HCT116 (cell line): ENCODE data around the gene CX3CR1.

ENCODE experiments used
- CEBPB ChIP-seq: IDR thresholded peaks from 2 replicates; pipeline ENCODE4 v1.6.1; 2012; ENCODE audit warnings: low read depth
- EGR1 ChIP-seq: IDR thresholded peaks from 2 replicates; pipeline ENCODE4 v1.6.1; 2012; ENCODE audit warnings: low read depth
- EZH2 ChIP-seq: fragments of 200-600 bp; sonication (generic); IDR thresholded peaks from 2 replicates; pipeline ENCODE4 v1.6.1; 2017; ENCODE audit warnings: antibody characterized with exemption, mixed run types
- POLR2A ChIP-seq: IDR thresholded peaks from 2 replicates; pipeline ENCODE4 v1.7.0; 2011; ENCODE audit warnings: borderline replicate concordance; ENCODE audit not compliant: insufficient read depth, insufficient read length; ENCODE audit errors: extremely low read depth
- POLR2AphosphoS5 ChIP-seq: IDR thresholded peaks from 2 replicates; pipeline ENCODE4 v1.6.1; 2011; ENCODE audit warnings: mild to moderate bottlenecking, low read depth, low read length, moderate library complexity
- TF ChIP-seq, protein P1 (sequence below), 3 experiments: fragments of 200-600 bp in 1 of 3; sonication (generic) in 1 of 3; IDR thresholded peaks in 2 of 3; conservative IDR thresholded peaks in 1 of 3; 2 replicates each; pipeline ENCODE4 v1.5.1; 2012 to 2017; ENCODE audit warnings: low read depth in 2 of 3, low read length in 2 of 3, antibody characterized with exemption in 1 of 3, borderline replicate concordance in 1 of 3, control low read depth in 1 of 3, mild to moderate bottlenecking in 1 of 3, mixed read lengths in 1 of 3, mixed run types in 1 of 3, moderate library complexity in 1 of 3; ENCODE audit not compliant: insufficient read depth in 1 of 3
- TF ChIP-seq, protein P2 (sequence below): IDR thresholded peaks from 2 replicates; pipeline ENCODE4 v1.6.1; 2012
- TF ChIP-seq, protein P3 (sequence below): IDR thresholded peaks from 2 replicates; pipeline ENCODE4 v1.6.1; 2012; ENCODE audit warnings: low read depth
- TF ChIP-seq, protein P4 (sequence below): IDR thresholded peaks from 2 replicates; pipeline ENCODE4 v1.6.1; 2011; ENCODE audit warnings: mild to moderate bottlenecking, low read length, moderate library complexity; ENCODE audit not compliant: insufficient replicate concordance; ENCODE audit errors: extremely low read depth

DNA sequence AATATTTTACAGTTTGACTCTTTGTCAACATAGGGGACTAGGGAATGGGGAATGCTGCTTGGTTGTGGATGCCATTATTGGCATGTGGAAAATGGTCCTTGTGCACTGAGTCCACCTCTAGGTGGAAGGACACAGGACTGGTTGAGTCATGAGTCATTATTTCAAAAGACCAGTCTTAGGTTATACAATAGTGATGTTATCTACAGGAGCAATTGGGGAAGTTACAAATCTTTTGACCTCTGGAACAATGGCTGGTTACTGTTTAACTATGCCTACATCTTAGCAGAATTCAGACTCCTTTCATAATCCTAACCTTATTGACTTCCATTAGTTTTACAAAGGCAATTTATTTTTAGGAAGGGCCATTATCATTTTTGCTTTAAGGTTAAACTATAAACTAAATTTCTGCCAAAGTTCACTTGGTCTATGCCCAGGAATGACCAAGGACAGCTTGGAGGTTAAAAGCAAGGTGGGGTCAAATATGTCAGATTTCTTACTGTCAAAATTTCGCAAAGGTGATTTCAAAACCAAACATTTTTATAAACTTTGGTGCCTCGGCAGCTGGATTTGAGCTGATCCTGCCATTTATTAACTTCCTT is 37.8 kb upstream of the CX3CR1 start:
- TF ChIP-seq, protein P1, sequence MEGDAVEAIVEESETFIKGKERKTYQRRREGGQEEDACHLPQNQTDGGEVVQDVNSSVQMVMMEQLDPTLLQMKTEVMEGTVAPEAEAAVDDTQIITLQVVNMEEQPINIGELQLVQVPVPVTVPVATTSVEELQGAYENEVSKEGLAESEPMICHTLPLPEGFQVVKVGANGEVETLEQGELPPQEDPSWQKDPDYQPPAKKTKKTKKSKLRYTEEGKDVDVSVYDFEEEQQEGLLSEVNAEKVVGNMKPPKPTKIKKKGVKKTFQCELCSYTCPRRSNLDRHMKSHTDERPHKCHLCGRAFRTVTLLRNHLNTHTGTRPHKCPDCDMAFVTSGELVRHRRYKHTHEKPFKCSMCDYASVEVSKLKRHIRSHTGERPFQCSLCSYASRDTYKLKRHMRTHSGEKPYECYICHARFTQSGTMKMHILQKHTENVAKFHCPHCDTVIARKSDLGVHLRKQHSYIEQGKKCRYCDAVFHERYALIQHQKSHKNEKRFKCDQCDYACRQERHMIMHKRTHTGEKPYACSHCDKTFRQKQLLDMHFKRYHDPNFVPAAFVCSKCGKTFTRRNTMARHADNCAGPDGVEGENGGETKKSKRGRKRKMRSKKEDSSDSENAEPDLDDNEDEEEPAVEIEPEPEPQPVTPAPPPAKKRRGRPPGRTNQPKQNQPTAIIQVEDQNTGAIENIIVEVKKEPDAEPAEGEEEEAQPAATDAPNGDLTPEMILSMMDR (IDR thresholded peaks at IDR 0.05 in 2 of 3, conservative IDR thresholded peaks at IDR 0.05 in 1 of 3; ENCODE audit: borderline replicate concordance in 1 of 3, insufficient read depth in 1 of 3, low read depth in 2 of 3, low read length in 2 of 3), result no peak
- TF ChIP-seq, protein P2, sequence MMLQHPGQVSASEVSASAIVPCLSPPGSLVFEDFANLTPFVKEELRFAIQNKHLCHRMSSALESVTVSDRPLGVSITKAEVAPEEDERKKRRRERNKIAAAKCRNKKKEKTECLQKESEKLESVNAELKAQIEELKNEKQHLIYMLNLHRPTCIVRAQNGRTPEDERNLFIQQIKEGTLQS, result no peak
- TF ChIP-seq EZH2, result no peak
- TF ChIP-seq EGR1, result no peak
- no peak for TF ChIP-seq POLR2A
- TF ChIP-seq POLR2AphosphoS5, result no peak
- TF ChIP-seq, protein P3, sequence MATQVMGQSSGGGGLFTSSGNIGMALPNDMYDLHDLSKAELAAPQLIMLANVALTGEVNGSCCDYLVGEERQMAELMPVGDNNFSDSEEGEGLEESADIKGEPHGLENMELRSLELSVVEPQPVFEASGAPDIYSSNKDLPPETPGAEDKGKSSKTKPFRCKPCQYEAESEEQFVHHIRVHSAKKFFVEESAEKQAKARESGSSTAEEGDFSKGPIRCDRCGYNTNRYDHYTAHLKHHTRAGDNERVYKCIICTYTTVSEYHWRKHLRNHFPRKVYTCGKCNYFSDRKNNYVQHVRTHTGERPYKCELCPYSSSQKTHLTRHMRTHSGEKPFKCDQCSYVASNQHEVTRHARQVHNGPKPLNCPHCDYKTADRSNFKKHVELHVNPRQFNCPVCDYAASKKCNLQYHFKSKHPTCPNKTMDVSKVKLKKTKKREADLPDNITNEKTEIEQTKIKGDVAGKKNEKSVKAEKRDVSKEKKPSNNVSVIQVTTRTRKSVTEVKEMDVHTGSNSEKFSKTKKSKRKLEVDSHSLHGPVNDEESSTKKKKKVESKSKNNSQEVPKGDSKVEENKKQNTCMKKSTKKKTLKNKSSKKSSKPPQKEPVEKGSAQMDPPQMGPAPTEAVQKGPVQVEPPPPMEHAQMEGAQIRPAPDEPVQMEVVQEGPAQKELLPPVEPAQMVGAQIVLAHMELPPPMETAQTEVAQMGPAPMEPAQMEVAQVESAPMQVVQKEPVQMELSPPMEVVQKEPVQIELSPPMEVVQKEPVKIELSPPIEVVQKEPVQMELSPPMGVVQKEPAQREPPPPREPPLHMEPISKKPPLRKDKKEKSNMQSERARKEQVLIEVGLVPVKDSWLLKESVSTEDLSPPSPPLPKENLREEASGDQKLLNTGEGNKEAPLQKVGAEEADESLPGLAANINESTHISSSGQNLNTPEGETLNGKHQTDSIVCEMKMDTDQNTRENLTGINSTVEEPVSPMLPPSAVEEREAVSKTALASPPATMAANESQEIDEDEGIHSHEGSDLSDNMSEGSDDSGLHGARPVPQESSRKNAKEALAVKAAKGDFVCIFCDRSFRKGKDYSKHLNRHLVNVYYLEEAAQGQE, result no peak
- no peak for TF ChIP-seq CEBPB
- TF ChIP-seq, protein P4, sequence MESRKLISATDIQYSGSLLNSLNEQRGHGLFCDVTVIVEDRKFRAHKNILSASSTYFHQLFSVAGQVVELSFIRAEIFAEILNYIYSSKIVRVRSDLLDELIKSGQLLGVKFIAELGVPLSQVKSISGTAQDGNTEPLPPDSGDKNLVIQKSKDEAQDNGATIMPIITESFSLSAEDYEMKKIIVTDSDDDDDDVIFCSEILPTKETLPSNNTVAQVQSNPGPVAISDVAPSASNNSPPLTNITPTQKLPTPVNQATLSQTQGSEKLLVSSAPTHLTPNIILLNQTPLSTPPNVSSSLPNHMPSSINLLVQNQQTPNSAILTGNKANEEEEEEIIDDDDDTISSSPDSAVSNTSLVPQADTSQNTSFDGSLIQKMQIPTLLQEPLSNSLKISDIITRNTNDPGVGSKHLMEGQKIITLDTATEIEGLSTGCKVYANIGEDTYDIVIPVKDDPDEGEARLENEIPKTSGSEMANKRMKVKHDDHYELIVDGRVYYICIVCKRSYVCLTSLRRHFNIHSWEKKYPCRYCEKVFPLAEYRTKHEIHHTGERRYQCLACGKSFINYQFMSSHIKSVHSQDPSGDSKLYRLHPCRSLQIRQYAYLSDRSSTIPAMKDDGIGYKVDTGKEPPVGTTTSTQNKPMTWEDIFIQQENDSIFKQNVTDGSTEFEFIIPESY, result no peak
